HG03135 (cell line): Measurements from ENCODE around the gene ADCY7.

ENCODE experiments used
- ATAC-seq: cut with Tn5 transposase; IDR thresholded peaks from one replicate; pipeline ENCODE4 v1.9.1; 2021; ENCODE audit warnings: mild to moderate bottlenecking, moderate library complexity; ENCODE audit not compliant: unreplicated experiment

The ADCY7 gene

DNA sequence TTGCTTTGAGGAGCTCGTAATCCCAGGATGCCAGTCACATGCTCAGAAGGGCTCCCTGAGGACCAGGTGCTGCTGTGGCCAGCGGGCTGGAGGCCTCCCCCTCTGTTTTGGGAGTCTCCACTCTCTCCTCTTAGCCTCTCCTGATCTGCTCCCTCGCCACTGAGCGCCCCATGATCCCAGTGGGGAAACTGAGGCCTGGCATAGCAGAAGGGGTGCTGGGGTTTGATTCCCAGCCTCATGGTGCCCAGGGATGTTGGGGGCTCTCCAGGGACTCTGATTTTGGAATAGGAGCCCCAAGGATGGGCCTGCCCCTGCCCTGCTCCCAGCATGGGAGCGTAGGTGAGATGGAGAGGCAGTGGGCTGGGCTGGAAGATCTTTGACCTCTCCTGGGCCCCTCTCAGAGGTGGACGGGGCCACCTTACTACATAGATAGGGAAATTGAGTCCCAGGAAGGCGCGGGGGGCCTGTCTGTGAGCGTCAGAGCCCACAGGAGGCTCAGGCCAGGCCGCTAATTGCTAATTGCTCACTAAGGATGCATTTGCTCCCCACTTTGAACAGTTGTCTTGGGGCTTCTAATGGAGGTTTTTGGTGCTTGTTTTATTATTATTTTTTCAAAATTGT, 525 bp upstream of the ADCY7 start:
- ATAC-seq: no peak

DNA sequence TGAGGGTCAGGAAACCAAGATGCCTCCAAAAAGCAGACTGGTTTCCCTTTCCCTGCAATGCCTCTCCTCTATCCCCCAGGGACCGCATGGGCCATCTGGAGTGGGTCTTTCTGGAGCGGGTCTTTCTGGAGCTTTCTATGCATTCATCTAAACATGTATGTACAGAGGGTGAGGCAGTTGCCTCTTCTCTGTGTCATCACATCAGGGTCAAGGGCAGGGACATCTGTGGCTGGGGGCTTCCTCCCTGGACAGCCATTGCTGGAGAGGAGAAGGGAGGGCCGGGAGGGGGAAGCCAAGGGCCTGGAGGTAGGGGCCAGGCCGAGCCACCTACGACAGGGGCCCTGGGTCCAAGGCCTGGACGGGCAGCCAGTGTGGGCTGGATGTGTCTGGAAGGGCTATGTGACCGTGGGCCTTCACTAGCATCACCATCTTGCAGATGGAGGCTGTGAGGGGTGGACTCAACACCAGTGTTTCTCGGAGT, 840 bp downstream of the ADCY7 start:
- no peak for ATAC-seq

DNA sequence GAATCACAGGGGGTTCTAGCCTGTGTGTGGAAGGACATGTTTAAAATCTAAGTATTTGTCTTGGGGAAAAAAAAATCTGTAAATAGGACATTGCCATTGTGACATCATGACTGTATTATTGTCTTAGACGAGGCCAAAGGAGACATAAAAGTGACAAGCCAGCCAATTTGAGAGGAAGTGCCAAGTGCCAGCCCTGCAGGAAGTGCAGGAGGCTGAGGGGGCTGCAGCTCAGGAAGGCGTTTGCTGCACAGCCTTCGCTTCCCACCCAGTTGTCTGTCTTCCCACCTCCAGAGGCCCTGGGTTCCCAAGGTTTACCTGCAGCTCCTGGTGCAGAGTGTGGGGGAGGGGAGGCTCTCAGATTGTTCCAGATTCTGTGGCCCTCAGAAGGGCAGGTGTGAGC, 1.3 kb downstream of the ADCY7 start:
- ATAC-seq: no peak

DNA sequence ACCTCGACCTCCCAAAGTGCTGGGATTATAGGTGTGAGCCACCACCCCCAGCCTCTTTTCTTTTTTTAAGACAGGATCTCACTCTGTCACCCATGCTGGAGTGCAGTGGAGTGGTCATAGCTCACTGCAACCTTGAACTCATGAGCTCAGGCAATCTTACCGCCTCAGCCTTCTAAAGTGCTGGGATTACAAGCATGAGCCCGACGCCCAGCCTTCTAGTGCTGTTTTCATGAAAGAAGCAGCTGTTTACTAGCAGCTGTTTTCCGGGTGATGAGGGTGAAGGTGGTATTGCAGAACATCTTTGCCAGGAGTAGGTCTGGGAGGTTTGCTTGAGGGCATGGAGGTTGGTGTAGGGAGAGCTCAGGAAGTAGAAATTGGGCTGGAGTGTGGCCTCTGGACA, 2.0 kb downstream of the ADCY7 start:
- ATAC-seq: no peak

DNA sequence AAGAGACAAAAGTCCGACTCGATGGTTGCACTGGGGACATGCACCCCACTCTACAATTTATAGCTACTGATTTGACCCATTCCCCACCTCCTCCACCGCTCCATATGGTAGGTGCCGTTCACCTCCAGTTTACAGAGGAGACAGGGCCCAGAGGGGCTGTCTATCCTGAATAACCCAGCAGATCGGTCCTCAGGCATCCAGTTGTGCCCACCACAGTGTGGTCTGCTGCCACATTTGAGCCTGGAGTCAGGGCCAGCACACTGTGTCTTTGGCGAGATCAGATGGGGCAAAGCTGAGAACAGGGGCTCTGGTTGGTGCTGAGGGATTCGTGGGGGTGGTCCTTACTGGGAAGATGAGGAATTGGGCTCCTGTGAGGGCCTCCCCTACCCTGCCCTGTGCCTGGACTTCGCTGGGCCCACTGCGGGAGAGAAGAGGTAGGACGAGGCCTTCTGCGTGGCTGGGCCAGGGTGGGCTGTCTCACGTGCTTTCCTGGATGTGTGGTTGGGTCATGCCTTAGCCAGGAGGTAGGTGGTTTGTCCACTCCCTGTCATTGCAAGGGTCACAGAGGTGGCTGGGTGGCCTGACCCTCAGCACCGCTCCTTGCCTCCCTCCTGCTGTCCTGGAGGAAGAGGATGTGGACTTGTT, 2.8 kb downstream of the ADCY7 start:
- no peak for ATAC-seq

DNA sequence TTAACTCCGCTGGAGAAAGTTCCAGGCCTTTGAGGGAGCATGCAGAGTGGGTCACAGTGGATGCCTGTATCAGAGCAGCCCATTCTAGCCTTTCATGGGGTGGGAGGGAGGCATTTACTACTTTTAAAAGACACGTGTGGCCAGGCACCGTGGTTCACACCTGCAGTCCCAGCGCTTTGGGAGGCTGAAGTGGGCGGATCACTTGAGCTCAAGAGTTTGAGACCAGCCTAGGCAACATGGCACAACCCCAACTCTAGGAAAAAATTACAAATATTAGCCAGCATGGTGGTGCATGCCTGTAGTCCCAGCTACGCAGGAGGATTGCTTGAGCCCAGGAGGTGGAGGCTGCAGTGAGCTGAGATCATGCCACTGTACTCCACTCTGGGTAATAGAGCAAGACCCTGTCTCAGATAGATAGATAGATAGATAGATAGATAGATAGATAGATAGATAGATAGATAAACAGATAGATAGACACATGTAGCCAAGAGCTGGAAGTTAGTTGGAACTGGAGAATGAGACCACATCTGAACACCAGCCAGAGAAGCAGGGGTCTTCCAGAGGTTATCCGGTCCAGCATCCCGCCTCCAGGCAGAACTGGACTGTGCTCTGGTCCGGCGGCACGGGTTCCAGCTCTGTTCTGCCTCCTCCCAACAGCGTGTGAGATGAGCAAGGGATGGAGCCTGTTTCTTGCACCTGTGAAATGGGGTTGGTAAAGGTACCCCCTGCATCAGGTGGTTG, 3.6 kb downstream of the ADCY7 start:
- ATAC-seq: no peak

DNA sequence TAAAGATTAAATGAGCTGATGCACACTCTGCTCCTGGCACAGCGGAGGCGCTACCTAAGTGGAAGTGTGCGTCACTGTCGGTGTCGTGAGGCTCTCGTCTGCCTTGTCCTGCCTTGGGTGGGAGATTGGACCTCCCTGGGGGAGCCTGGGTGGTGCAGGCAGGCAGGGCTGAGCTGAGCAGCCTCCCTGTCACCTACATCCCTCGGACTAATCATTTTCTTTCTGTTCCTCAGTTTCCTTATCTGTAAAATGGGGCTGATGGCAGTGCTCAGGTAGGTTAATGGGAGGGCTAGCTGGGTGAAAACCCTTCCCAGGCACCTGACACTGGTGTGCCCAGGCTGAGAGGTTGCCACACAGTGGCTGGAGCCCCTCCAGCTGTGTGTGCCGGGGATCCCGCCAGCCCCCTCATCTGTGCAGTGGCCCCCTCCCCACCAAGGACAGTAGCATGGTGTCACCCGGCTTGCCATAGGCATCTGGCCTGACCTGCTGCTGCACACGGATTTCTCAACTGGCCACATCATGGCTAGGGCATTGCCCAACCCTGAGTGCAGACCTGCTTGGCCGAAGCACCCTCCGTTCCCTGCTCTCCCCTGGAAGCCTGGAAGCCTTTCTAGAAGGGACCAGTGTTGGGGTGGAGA, 4.3 kb downstream of the ADCY7 start:
- no peak for ATAC-seq

DNA sequence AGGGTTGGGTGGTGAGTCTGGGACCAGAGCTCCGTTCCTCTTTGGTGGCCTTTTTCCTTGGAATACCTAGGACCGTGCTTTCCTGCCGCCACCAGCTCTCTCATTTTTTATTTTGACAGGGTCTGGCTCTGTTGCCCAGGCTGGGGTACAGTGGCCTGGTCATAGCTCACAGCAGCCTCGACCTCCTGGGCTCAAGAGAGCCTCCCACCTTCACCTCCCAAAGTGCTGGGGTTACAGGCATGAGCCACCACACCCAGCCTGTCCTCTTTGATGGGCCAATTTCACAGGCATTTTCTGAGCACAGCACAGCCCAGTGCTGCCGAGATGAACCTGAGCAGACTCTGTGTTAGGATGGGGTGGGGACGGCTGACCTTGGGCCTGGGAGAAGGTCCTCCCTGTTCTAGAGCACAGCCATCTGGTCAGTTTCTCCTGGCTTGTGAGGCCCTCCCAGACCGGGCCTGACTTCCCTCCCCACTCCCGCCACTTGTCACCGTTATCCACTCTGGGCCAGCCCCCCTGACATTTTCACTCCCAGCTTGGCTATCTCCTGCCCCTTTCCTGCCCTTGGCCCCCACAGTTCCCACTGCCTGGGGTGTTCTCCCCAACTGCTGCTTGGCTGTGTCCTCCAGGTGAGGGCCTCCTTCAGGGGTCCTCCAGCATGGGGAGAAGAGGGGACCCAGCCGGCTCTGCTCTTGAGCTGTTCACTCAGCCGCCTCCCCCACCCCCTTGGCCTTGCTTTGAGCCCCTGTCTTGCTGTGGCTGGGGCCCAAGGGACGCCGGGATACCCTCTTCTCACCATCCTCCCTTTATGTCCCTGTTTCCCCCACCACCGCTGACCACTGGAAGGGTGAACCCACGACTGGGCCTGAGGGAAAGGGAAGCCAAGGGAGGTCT, 5.0 kb downstream of the ADCY7 start:
- ATAC-seq: no peak

DNA sequence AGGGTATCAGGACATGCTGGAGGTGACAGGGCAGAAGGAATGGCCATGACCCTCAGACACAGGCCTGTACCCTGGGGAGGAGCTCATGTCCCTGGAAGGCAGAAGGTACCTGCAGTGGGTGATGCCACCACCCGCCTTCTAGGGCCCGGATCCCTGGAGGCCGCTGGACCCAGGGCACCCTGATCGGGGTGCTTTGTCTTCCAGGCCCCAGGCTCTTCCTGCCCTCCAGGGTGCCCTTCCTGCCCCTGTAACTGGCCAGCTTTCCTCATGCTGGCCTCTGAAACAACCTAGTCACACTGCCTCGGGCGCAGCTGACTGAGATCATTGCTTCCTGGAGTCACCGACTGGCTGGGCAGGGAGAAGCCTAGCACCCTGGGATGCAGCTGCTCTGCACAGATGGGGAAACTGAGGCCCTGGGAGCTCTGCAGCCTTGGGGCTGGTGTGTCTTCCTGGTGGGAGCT, 5.8 kb downstream of the ADCY7 start:
- no peak for ATAC-seq

DNA sequence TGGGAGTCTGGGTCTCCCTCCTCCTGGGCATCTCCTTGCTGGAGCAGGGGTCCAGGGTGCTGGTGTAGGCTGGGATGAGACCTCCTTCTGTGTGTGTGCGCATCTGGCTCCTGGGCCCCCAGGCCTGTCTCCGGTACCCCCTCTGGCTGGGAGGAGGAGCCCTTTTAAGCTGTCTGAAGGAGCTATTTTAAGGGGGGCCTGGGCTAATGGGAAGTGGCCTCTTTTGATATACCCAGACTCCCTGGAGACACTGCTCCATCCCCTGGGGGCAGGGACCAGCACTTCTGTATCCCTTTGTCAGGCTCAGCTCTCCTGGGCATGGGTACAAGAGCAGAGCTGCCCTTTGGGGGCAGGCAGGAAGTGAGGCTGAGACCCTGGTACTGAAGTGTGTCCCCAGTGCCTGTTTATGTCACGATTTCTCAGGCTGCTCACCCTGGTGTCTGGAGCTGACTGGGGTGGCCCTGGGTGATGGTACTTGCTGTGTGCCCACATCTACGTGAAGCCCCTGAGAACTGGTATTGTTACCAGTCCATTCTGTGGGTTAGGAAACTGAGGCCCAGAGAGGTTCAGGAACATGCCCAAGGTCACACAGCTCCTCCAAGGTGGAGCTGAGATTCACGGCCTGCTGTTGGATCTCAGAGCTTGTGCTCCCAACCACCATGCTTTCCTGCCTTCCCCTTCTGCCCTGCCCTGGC, 6.5 kb downstream of the ADCY7 start:
- ATAC-seq: no peak

DNA sequence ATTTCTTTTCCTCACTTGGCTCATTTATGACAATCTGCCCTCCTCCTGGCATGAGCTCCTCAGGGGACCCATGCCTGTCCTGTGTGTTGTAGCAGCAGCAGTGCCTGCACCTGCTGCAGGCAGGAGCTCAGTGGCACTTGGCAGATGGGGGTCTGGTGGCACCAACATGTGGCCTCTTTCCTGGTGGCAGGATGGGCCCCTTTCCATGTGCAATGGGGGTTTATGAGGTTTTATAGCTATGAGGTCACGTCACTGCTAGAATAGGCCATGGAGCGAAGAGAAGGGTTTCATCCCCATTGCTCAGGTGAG, 7.0 kb downstream of the ADCY7 start:
- no peak for ATAC-seq

DNA sequence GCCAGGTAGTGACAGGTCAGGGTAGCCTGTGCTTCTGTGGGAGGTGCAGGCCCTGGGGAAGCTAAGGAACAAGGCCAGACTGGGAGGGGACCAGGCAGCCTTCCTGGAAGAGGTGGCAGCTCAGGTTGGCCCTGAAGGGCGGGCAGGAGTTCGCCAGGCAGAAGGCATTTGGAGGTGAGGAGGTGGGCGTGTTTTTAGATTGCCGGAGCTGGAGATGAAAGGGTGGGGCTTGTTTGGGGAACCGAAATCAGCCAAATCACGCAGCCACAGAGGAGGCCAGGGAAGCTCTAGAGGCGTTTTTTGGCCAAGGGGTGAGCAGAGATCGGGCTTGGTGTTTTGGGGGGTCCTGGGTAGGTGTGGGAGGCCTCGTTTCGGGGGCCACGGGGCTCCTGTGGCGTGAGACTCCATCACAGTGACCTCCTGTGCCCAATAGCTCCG, 7.6 kb downstream of the ADCY7 start:
- ATAC-seq: peak; percentile 65

DNA sequence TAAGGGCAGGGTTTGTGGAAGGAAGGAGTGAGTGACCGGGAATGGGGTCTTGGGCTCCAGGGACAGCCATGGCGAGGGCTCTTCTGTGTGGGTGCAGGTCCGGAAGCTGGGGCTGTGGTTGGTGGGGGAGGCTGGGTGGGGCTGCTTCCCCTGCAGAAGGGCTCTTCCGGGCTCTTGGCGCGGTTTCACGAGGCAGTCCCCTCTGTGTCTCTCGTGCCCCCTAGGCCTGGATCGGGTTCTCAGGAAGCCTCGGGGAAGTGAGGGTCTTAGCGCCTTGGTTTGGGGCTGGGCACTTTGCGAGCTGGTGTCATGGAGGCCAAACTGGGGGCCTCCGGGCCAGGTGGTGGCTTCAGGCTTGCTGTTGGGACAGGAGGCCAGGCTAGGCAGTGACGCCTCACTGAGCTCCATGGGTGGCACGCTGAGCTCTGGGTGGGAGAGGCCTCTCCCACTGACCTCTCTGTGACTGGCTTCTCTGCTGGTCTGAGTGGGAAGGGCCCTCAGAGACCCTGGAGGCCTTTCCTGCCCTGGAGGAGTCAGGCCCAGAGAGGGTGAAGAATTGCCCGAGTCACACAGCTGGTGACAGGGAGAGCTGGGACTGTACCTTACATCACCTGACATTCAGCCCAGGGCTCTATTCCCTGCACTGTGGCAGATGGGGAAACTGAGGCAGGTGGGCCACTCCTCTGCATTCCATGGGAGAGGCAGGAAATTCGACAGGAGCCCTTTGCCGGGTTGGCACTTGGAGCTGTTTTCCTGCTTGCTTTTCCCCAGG, 8.2 kb downstream of the ADCY7 start:
- ATAC-seq: peak; percentile 52

DNA sequence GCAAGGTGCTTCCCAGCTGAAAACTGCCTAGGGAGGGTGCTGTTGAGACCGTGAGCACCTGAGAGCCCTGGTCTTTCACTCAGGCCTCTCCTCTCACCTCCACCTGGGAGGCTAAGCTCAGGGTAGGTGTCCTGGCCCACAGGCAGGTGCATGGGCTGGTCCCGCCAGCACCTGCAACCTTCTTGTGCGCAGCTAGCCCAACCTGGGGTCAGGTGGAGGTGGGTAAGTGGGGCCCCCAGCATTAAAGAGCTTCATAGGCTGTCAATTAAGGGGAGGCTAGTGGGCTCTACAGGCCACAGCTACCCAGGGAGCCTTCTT, 8.7 kb downstream of the ADCY7 start:
- ATAC-seq: no peak

DNA sequence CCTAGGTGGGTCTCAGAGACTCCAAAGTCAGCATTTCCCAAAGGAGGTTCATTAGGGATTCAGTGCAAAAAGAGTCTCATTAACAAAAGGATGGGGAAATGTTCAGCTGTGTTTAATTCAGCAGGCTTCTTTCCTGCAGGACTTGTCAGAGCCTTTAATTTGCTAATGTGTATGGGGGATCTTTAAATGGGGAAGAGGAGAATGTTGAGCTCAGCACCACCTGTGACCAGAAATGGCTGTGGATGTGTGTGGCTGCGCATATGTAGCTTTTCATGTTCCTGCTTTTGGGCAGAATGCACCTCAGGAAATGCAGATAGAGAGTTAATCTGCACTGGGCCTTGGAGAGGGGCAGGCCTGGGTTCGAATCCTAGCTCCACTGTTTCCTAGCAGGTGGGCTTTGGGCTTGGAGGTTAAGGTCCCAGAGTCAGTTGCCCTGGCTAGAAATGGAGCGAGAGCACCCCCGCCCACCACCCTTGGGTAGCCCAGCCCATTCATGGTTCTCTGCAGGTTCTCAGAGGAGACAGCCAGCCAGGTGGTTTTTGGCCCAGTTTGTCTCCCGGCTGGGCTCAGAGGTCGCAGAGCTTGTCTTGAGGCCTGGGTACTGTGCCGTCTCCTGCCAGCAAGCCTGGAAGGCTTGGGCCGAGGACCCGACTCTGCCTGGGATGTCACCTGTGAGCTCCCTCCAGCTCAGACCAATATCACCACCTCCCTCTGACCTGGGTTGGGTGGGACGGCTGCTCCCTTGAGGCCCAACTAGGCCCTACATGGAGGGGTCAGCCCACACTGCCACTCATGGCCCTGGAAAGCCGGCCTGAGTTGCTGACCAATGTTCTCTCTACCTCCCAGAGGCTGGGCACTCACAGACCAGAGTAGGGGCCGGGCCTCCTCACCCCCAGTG, 9.3 kb downstream of the ADCY7 start:
- no peak for ATAC-seq

DNA sequence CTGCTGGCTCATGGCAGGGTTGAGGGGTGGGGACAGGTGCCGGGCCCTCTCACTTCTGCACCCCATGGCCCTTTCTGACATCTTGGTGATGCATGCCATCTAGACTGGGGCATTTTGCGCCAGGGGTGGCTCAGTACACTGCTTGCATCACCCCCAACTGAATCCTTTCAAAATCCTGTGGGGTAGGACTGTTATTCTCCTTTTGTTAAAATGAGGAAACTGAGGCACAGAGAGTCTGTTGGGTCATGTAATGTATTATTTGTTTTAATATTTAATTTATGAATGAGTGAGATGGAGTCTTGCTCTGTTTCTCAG, 9.9 kb downstream of the ADCY7 start:
- ATAC-seq: no peak

DNA sequence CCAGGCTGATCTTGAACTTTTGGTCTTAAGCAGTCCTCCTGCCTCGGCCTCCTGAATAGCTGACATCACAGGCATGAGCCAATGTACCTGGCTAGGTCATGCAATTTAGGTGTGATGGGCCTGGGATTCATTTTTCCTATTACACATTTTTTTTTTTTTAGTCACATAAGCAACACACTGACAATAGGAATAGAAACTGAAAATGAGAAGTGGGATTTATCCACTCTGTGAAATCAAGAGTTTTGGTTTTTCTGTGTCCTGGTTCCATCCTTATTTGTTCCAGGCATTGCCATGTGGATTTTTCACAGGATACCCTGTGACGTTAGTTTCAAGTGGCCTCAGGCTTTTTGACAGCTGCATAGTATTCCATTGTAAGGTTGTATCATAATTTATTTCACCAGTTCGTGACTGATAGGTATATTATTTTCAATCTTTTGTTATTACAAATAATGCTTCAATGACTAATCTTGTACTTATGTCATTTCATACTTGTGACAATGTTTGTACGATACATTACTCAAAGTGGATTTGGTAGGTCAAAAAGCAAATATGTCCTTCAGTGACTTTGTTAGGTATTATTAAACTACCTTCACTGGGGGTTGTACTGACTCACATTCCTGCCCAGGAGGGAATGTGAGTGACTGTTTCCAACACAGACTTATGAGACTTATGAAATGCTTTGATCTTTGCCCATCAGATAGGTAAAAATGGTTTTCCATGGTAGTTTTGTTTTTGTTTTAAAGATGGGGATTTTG, 10.6 kb downstream of the ADCY7 start:
- no peak for ATAC-seq

DNA sequence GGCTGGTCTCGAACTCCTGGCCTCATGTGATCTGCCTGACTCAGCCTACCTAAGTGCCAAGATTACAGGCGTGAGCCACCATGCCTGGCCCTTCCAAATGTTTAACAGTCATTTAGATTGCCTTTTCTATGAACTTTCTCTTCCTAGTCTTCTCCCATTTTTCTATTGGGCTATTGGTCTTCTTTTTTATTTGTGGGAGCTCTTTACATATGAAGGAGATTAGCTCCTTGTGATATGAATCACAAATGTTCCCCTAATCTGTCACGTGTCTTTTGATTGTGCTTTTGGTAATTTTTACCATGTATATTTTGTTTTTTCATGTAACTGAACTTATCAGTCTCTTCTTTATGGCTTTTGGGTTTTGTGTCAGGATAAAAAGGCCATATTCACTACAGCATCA, 11.9 kb downstream of the ADCY7 start:
- ATAC-seq: no peak
